Superior temporal gyrus (tissue), 1 donor: ENCODE results near the gene TTC6.

Source experiments
- DNase-seq: peaks from one replicate; pipeline ENCODE4 v3.0.0-alpha.2; 2016; ENCODE audit errors: extremely low spot score

TTC6 gene

DNA sequence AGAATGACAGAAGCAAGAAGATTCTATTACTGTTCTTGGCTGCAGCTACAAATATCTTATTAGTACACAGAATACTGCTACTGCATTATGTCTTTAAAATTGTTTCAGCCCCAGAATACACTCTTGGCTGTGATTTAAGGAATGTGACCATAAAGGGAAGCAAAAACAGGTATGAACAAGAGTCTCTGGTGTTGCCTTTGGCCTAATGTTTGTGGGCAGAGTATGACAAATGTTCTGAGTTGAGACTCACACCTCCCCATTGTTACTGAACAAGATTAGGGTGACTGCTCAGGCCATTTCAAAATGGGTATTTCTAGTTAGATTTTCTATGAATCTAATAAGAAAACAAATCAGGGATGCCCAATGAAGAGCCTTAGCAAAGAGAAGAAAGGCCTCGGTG is 28.5 kb downstream of the TTC6 start:
- DNase-seq: no peak

DNA sequence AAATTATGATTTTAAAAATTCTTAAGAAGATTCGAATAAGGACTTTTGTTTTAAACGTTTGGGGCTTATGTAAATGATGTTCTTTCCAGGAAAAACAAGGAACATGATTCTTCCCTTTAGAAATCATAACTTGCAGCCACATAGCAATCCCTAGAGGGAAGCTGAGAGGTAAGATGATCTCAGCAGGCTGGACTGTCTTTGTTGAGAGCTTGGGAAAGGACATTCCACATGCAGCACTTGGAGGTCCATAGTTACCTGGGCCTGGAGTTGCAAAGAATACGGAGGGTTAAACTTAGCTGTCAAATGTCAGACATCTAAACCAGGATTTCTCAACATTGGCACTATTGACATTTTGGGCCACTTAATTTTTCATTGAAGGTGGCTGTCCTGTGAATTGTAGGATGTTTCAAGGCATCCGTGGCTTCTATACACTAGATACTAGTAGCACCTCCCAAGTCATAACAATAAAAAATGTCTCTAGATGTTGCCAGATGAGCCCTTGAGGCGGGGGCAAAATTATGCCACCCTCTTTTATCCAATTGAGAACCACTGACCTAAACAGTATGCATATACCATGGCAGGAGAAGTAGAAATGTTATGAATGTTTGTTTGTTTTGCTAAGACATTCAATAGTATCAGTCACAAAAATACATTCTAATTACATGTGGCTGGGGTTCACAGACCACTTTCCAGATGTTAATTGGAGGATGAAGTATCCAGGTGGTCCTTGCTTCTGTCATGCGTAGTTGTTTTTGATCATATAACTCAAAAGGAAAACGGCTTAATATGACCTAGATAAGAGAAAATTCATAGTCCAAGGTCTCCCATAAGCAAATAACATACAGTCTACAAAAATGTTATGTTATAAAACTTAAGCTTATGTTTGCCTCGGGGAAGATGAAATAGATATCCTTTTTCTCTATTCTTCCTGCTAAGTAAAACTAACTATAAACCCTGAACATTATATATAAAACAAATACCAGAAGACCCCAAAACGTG is 30.5 kb downstream of the TTC6 start:
- no peak for DNase-seq

DNA sequence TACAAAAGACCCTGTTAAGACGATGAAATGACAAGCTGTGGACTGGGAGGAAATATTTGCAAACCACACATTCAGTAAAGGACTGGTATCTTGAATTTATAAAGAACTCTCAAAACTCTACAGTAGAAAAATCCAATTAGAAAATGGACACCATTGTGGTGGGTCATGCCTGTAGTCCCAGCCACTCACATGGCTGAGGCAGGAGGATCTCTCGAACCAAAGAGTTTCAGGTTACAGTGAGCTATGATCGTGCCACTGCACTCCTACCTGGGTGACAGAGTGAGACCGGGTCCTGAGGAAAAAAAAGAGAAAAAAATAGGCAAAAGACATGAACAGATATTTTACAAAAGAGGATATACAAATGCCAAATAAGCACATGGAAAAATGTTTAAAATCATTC is 41.9 kb downstream of the TTC6 start:
- DNase-seq: no peak

DNA sequence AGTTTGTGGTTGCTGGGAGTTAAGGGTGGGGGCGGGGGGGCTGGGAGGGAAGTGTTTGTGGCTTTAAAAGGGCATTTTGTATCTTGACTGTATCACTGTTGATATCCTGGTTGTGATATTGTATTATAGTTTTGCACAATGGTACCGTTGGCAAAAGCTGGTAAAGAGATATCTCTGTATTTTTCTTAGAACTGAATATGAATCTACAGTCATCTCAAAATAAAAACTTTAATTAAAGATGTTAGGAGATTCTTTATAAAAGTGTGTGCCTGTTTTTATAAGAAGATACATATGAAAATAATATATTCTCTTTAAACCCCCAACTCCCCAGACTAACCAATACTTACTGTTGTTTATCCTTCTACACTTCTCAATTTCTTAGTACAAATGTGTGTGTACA is 43.2 kb downstream of the TTC6 start:
- no peak for DNase-seq

DNA sequence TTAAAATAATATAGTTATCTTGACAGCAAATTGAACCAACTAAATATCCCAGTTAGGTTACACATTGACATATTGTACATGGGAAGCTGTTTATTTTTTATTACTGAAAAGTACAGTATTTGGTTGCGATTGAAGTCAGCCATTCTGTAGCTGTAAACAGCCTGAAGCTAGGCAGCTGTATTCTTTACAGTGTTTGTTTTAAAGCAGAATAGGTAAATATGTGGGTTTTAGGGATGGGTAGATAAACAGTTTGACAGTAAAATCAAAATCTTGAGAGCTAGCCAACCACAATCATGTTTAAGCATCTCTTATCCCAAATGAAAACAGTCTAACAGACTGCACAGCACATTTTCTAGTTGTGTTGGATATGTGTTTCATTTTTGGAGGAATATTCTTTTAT is 45.7 kb downstream of the TTC6 start:
- no peak for DNase-seq

DNA sequence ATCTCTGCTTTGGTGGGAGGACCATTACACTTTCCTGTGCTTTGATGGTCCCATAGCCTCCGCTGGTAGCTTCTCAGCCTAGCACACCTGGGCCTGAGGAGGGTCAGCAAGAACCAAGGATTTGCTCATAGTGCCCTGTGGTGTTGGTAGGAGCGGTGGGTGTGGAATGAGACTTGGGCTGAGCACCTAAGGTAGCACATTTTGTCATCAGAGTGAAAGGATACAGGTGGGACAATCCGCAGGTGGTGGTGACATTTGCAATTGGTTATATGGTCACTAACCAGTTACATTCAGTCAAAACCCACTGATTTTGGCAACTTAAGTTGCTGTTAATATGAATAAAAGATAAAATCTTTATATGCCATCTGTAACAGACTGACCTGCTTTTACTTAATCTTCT is 46.7 kb downstream of the TTC6 start:
- no peak for DNase-seq

DNA sequence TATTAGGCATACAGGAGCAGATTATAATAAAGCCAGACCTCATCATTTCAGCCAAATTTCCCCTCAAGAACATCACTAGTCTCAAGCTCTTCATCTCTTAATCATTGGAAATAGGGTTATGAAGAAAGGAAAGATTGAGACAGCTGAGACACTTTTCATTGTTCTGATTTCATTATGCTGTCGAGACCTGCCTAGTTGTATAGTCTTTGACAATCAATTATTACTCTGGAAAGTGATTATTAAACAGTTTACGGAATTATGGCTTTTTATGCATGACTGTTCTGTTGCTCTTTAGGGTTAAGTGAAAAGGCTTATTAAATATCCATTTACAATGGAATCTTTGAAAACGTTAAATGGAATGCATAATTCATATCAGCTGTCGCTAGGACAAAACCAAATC is 48.3 kb downstream of the TTC6 start:
- no peak for DNase-seq
